ENCODE data around the gene RABEP2.
"Not testable (repeated sequence)": the region's sequence is repeated elsewhere in the genome, so short reads cannot be mapped to it uniquely, and the experiment has no call there.

Gene RABEP2

GRCh38 chr16:28930203-28930602, 5.2 kb upstream of the RABEP2 start:
- Histone ChIP-seq H2AFZ (no peak overlapping the region), H3K9me3 (ENCODE audit: control insufficient read depth, low read length) (no peaks in the 10 kb centered on the region), H3K36me3 (ENCODE audit: control insufficient read depth, insufficient read depth, low read length) (no peaks in the 10 kb centered on the region), H3K4me2 (ENCODE audit: low read length) (no peak overlapping the region), H3K4me3 (ENCODE audit: low read depth, low read length) (no peak overlapping the region), H3K9ac (no peak overlapping the region), H3K79me2 (no peaks in the 10 kb centered on the region), H3K4me1 (peaks cover 2% of the 10 kb centered on the region), H3K27me3 (ENCODE audit: control insufficient read depth, insufficient read depth, low read length) (no peaks in the 10 kb centered on the region), H3K27ac (no peak overlapping the region)
- TF ChIP-seq CTCF (IDR thresholded peaks at IDR 0.05), result no peak

- Histone ChIP-seq H3K4me1 (peaks cover 15% of the 10 kb centered on the region), H3K9me3 (ENCODE audit: control insufficient read depth, low read length) (no peaks in the 10 kb centered on the region), H2AFZ (no peak overlapping the region), H3K9ac (no peak overlapping the region), H3K27me3 (ENCODE audit: control insufficient read depth, insufficient read depth, low read length) (no peaks in the 10 kb centered on the region), H3K4me2 (ENCODE audit: low read length) (no peak overlapping the region), H3K79me2 (no peaks in the 10 kb centered on the region), H3K27ac (no peak overlapping the region), H3K36me3 (ENCODE audit: control insufficient read depth, insufficient read depth, low read length) (no peaks in the 10 kb centered on the region), H3K4me3 (ENCODE audit: low read depth, low read length) (no peak overlapping the region)
- no peak for TF ChIP-seq CTCF (IDR thresholded peaks at IDR 0.05)
Observed at GRCh38 chr16:28927815-28928214, 2.8 kb upstream of the RABEP2 start.

GRCh38 chr16:28926284-28926683, 1.2 kb upstream of the RABEP2 start:
- not testable (repeated sequence) for H3K9ac ChIP-seq; H3K79me2 ChIP-seq; H3K27me3 ChIP-seq (ENCODE audit: control insufficient read depth, insufficient read depth, low read length); H3K36me3 ChIP-seq (ENCODE audit: control insufficient read depth, insufficient read depth, low read length); H3K9me3 ChIP-seq (ENCODE audit: control insufficient read depth, low read length)
- H2AFZ ChIP-seq, result peak overlapping the region; percentile 87
- H3K4me3 ChIP-seq (ENCODE audit: low read depth, low read length), result peak overlapping the region; percentile 94
- H3K4me2 ChIP-seq (ENCODE audit: low read length), result peak overlapping the region; percentile 96
- peak overlapping the region; percentile 95 for H3K27ac ChIP-seq
- peaks cover 15% of the 10 kb centered on the region for H3K4me1 ChIP-seq

- Histone ChIP-seq H3K4me2 (ENCODE audit: low read length) (peak overlapping the region; percentile 96), H3K36me3 (ENCODE audit: control insufficient read depth, insufficient read depth, low read length) (no peaks in the 10 kb centered on the region), H3K79me2 (peaks cover 3% of the 10 kb centered on the region), H3K27me3 (ENCODE audit: control insufficient read depth, insufficient read depth, low read length) (no peaks in the 10 kb centered on the region), H3K27ac (peak overlapping the region; percentile 95), H3K4me3 (ENCODE audit: low read depth, low read length) (peak overlapping the region; percentile 94), H3K9ac (peak overlapping the region; percentile 73), H3K9me3 (ENCODE audit: control insufficient read depth, low read length) (no peaks in the 10 kb centered on the region), H2AFZ (peak overlapping the region; percentile 87), H3K4me1 (peaks cover 15% of the 10 kb centered on the region)
- no peak for TF ChIP-seq CTCF (IDR thresholded peaks at IDR 0.05)
Observed at GRCh38 chr16:28925386-28926228, 569 bp upstream of the RABEP2 start.

- Histone ChIP-seq H3K27me3 (ENCODE audit: control insufficient read depth, insufficient read depth, low read length) (no peaks in the 10 kb centered on the region), H3K4me1 (peaks cover 15% of the 10 kb centered on the region), H3K36me3 (ENCODE audit: control insufficient read depth, insufficient read depth, low read length) (no peaks in the 10 kb centered on the region), H3K79me2 (peaks cover 8% of the 10 kb centered on the region), H3K9ac (peak overlapping the region; percentile 13), H3K4me2 (ENCODE audit: low read length) (peak overlapping the region; percentile 96), H3K27ac (peak overlapping the region; percentile 95), H2AFZ (peak overlapping the region; percentile 87), H3K4me3 (ENCODE audit: low read depth, low read length) (peak overlapping the region; percentile 94), H3K9me3 (ENCODE audit: control insufficient read depth, low read length) (no peaks in the 10 kb centered on the region)
- TF ChIP-seq CTCF (IDR thresholded peaks at IDR 0.05), result peak; percentile 13
Observed at GRCh38 chr16:28924399-28924761, 658 bp downstream of the RABEP2 start.

All from parathyroid adenoma (tissue), 2 donors.